GM18873 (cell line): ENCODE measurements around the gene C20orf141.

Experiments used
- ATAC-seq: cut with Tn5 transposase; IDR thresholded peaks from one replicate; pipeline ENCODE4 v1.9.1; 2021; ENCODE audit warnings: mild to moderate bottlenecking, moderate library complexity, moderate number of reproducible peaks; ENCODE audit not compliant: unreplicated experiment, low FRiP score

The C20orf141 gene

DNA sequence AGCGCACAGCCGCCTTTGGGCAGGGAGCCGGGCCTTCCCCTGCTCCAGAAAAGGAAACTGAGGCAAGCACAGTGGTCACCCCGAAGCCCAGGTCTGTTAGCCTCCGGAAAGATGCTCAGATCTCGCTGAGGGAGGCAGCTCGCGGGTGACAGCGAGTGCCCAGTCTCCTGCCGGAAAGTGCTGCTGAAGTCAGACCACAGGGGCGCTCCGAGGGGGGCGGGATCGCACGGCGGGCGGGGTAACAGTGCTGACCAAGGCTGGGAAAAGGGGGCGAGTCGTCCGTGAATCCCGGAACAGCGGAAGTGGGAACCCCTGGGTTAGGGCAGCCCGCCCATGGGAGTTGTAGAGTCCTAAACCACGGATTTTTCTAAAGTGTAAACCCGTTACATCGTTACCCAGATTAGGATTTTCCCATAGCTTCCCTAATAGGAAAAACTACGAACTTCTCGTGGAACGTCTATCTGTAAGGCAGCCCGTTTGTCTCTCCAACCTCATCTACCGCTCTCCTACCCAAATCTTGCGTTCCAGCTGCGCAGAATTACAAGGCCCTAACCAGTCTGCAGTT, 26.3 kb downstream of the C20orf141 start:
- ATAC-seq = peak; percentile 27

DNA sequence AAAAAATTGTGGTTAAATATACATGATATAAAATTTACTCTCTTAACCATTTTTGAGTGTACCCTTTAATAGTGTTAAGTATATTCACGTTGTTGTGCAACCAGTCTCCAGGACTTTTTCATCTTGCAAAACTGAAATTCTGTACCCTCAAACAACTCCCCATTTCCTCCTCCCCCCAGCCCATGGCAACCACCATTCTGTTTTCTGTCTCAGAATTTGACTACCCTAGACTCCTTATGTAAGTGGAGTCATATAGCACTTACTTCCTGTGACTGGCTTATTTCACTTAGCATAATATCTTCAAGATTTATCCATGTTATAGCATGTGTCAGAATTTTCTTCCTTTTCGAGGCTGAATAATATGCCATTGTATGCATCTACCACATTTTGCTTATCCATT, 30.8 kb downstream of the C20orf141 start:
- ATAC-seq = no peak

DNA sequence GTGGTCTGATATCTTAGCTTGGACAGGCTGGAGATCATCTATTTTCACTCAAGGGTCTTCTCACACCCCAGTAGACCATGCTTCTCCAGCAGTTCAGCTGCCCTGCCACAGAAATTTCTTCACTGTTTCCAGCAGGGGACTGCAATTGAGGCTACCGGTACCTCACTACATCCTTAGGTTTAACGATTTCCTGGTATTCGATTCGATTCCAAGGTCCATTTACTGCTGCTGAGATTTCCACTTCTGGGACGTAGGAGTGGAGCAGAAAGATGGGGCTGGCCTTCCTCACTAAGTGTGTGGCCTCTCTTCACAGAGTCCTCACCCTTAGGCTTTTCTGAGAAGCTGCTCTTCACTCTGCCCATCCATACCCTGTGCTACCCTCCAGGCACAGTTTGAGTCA, 31.9 kb downstream of the C20orf141 start:
- ATAC-seq = no peak

DNA sequence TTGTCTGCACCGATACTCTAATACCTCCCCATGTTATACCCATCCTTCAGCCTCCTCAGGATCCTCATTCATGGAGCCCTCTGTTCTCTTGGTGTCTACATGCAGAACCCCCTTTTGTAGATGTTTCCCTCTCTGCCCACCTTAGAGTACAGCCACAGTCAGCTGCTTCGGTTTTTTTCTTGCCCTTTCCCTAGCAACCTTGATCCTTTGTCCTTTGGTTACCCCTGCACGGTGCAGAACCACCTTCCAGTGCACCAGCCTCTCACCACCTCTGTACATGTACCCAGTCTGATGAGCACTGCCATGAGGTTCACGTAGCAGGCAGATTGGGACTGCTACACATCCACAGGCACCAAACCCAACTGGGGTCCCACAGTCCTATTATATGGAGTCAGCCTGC, 33.0 kb downstream of the C20orf141 start:
- ATAC-seq = no peak

DNA sequence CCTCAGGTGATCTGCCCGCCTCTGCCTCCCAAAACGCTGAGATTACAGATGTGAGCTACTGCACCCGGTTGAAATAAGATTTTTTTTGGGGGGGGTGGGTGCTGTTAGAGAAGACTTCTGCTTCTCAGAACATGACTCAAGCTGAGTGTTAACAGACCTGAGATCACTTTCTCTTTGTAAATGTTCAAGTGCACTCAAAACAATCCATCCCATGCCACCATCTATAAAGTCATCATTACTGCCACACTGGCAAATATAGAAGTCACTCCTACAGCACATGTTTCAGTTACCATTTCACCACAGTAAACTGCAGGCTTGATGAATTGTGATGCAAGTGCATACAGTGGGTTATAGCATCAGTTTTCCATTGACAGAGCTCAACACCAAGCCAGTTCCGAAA, 34.7 kb downstream of the C20orf141 start:
- no peak for ATAC-seq

DNA sequence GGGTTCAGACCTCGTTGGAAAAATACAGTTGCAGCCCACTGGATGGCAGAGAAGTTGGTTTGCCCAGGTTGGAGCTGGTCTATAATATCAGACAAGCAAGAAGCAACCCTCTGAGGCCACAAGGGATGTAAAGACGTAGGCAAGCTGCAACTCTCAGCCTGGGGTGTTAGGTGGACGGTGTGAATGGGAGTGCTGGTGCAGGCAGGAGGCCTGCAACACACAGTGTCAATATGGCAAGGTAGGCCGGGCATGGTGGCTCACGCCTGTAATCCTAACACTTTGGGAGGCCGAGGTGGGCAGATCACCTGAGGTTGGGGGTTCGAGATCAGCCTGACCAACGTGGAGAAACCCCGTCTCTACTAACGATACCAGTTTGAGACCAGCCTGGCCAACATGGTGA, 36.3 kb downstream of the C20orf141 start:
- no peak for ATAC-seq

DNA sequence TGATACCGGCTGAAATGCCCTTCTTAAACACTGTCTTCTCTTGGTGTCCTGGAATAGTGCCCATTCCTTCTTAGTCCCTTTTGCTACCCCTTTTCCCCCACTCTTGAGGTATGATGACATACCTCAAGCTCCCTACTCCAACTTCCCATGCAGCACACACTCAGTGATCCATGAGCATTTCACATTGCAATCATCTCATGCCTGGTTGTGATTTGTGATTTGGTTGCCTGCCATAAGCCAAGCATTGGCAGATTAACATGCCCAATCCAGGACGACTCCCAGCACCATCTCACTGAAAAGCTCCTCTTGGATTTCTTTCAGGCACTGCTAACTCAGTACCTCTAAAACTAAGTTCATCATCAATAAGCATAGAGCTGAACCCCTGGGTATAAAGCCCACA, 43.8 kb downstream of the C20orf141 start:
- ATAC-seq = no peak

DNA sequence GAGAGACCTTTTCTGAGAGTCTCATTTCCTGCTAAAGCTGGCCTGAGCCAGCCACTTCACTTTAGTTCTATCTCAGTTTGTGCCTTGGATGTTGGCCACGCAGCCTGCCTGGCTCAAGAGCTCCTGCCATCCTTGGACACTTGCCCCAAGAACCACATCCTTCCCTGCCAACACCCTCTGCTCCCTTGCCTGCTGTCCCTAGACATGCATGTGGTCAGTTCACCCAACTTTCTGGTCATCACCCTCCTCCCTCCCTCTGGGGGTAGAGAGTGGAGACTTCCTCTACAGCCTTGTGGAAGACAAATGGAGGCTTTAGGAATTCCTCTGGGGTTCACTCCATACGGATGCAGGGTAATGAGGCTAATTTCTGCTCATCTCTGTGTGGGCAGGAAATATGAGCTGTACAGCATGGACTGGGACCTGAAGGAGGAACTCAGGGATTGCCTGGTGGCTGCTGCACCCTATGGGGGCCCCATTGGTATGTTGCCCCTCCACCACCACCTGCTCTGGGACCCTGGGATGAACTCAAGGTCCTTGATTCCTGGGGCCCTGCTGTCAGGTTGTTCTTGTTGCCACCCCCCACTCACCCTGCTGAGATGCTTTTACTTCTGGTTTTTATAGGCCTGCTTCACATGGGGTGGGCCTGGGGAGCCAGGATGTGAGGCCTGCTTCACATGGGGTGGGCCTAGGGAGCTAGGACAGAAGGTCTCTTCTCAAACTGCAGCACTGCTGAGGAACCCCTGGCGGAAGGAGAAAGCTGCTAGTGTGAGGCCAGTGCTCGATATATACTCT, 44.7 kb downstream of the C20orf141 start:
- no peak for ATAC-seq

DNA sequence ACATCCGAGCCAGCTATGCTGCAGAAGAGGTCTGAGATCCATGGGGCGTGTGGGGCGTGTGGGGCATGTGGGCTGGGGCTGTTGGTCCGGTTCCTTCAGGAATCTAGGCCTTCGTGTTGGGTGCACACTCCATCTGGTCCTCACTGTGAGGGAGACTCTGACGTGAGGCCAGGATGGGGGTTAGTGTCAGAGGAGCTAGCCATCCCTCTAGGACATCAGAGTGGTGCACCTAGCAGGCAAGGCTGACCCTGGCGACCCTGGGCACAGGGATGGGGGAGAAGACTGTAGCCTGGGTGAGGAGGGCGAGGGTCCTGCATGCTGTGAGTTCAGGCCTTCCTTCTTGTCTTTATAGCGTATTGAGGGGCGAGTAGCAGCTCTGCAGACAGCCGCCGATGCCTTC, 49.8 kb downstream of the C20orf141 start:
- ATAC-seq = no peak

DNA sequence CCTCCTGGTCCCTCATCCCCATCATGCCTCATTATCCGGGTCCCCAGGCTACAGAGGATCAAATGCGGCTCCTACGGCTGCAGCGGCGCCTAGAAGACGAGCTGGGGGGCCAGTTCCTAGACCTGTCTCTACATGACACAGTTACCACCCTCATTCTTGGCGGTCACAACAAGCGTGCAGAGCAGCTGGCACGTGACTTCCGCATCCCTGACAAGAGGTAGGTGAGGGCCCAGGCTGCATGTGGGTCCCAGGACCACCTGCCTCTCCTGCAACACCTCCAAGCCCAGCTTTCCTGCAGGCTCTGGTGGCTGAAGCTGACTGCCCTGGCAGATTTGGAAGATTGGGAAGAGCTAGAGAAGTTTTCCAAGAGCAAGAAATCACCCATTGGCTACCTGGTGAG, 50.3 kb downstream of the C20orf141 start:
- ATAC-seq = no peak
